GM21619 (cell line): Measurements from ENCODE around the gene COMP.
"Not testable (repeated sequence)": the region's sequence is repeated elsewhere in the genome, so short reads cannot be mapped to it uniquely, and the experiment has no call there.

Source experiments
- ATAC-seq: cut with Tn5 transposase; IDR thresholded peaks from one replicate; pipeline ENCODE4 v1.9.1; 2021; ENCODE audit not compliant: unreplicated experiment

COMP gene

GRCh38 chr19:18790566-18791314 lies at the start of gene COMP:
Gene COMP, minus strand, starts transcription at chr19:18791305. Its CDS starts 36 bp downstream, at chr19:18791269.
- ATAC-seq: no peak

GRCh38 chr19:18840288-18841267 lies 49.5 kb upstream of the COMP start:
- no peak for ATAC-seq

- ATAC-seq: no peak
Measured at GRCh38 chr19:18839465-18840287, 48.6 kb upstream of the COMP start.

GRCh38 chr19:18834644-18834984 lies 43.5 kb upstream of the COMP start:
- no peak for ATAC-seq

- no peak for ATAC-seq
Measured at GRCh38 chr19:18833849-18834643, 42.9 kb upstream of the COMP start.

- ATAC-seq: no peak
Measured at GRCh38 chr19:18833141-18833476, 42.0 kb upstream of the COMP start.

GRCh38 chr19:18832306-18833140 lies 41.4 kb upstream of the COMP start:
- peak; percentile 35 for ATAC-seq

GRCh38 chr19:18831524-18832305 lies 40.6 kb upstream of the COMP start, which contains the start of gene UPF1:
Gene UPF1, plus strand, starts transcription at chr19:18831959. Its CDS starts 251 bp downstream, at chr19:18832210.
- ATAC-seq: peak; percentile 59

GRCh38 chr19:18830488-18830887 lies 39.4 kb upstream of the COMP start:
- no peak for ATAC-seq

GRCh38 chr19:18828786-18829185 lies 37.7 kb upstream of the COMP start:
- ATAC-seq: no peak

GRCh38 chr19:18817574-18817973 lies 26.5 kb upstream of the COMP start:
- ATAC-seq: no peak

GRCh38 chr19:18816645-18817044 lies 25.5 kb upstream of the COMP start:
- ATAC-seq: not testable (repeated sequence)

- no peak for ATAC-seq
Measured at GRCh38 chr19:18815673-18816072, 24.6 kb upstream of the COMP start.

- ATAC-seq: no peak
Measured at GRCh38 chr19:18814063-18814462, 23.0 kb upstream of the COMP start.

- ATAC-seq: not testable (repeated sequence)
Measured at GRCh38 chr19:18811638-18812037, 20.5 kb upstream of the COMP start.

GRCh38 chr19:18809149-18809868 lies 18.2 kb upstream of the COMP start:
- ATAC-seq: no peak

- ATAC-seq: no peak
Measured at GRCh38 chr19:18807861-18808331, 16.8 kb upstream of the COMP start.

GRCh38 chr19:18804643-18805042 lies 13.5 kb upstream of the COMP start:
- no peak for ATAC-seq
